Keratinocyte (primary cell): ENCODE data around the gene DMD. TPM values are rescaled to one million over a fixed set of nuclear protein-coding genes. Genes with fewer than 3 reads are reported as not detected.
A peak's percentile ranks its signal among the peaks of the same experiment; 100 is the strongest.

ENCODE experiments used
- DNase-seq: peaks from one replicate; pipeline ENCODE4 v3.0.0-alpha.2; 2011; ENCODE audit warnings: low read depth, missing footprints, low spot score
- FAIRE-seq: peaks from 2 replicates; lab custom pipeline; 2011; peaks lifted over from hg19 to GRCh38; lab: Jason Lieb, UNC
- H2AFZ ChIP-seq: 2 replicates; pipeline ENCODE4 v1.6.0; 2012; ENCODE audit warnings: low read length, control low read depth, inconsistent platforms; ENCODE audit not compliant: control insufficient read depth
- H3K27ac ChIP-seq: 2 replicates; pipeline ENCODE4 v1.5.1; 2011; ENCODE audit warnings: low read length; ENCODE audit not compliant: control insufficient read depth, insufficient read depth
- H3K27me3 ChIP-seq: 3 replicates; pipeline ENCODE4 v1.6.0; 2011; ENCODE audit warnings: low read length; ENCODE audit not compliant: control insufficient read depth, insufficient read depth; ENCODE audit errors: extremely low read depth
- H3K36me3 ChIP-seq, 2 experiments: 2 replicates in 1 of 2; 3 replicates in 1 of 2; pipeline ENCODE4 v1.5.1; 2011; ENCODE audit warnings: low read length in 2 of 2, mild to moderate bottlenecking in 1 of 2; ENCODE audit not compliant: control insufficient read depth in 2 of 2, insufficient read depth in 2 of 2; ENCODE audit errors: extremely low read depth in 1 of 2
- H3K4me1 ChIP-seq: 3 replicates; pipeline ENCODE4 v1.5.1; 2011; ENCODE audit warnings: low read length; ENCODE audit not compliant: control insufficient read depth, insufficient read depth; ENCODE audit errors: extremely low read depth
- H3K4me2 ChIP-seq: 3 replicates; pipeline ENCODE4 v1.6.0; 2011; ENCODE audit warnings: low read depth, low read length; ENCODE audit not compliant: control insufficient read depth, insufficient read depth; ENCODE audit errors: extremely low read depth
- H3K4me3 ChIP-seq, 3 experiments: fragments of 200-600 bp in 1 of 3; sonication (generic) in 1 of 3; 2 replicates in 2 of 3; 3 replicates in 1 of 3; pipeline ENCODE4 v1.5.1; 2011 to 2016; ENCODE audit warnings: low read length in 3 of 3, mild to moderate bottlenecking in 3 of 3, control low read depth in 2 of 3, inconsistent platforms in 1 of 3, low read depth in 1 of 3, mixed read lengths in 1 of 3, mixed run types in 1 of 3, moderate library complexity in 1 of 3; ENCODE audit not compliant: control insufficient read depth in 2 of 3, insufficient read depth in 2 of 3; ENCODE audit errors: extremely low read depth in 1 of 3
- H3K79me2 ChIP-seq: 2 replicates; pipeline ENCODE4 v1.6.0; 2012; ENCODE audit warnings: low read length; ENCODE audit not compliant: control insufficient read depth, insufficient read depth
- H3K9ac ChIP-seq: 3 replicates; pipeline ENCODE4 v1.6.0; 2011; ENCODE audit warnings: low read length; ENCODE audit not compliant: control insufficient read depth, insufficient read depth; ENCODE audit errors: extremely low read depth
- H3K9me1 ChIP-seq: 3 replicates; pipeline ENCODE4 v1.6.0; 2011; ENCODE audit warnings: low read length; ENCODE audit not compliant: control insufficient read depth, insufficient read depth; ENCODE audit errors: extremely low read depth
- H3K9me3 ChIP-seq: 2 replicates; pipeline ENCODE4 v1.5.1; 2012; ENCODE audit warnings: low read depth, low read length; ENCODE audit not compliant: control insufficient read depth
- H4K20me1 ChIP-seq: 3 replicates; pipeline ENCODE4 v1.6.0; 2011; ENCODE audit warnings: low read length; ENCODE audit not compliant: control insufficient read depth, insufficient read depth; ENCODE audit errors: extremely low read depth
- CTCF ChIP-seq, 3 experiments: IDR thresholded peaks in 1 of 3; conservative IDR thresholded peaks in 1 of 3; optimal IDR thresholded peaks in 1 of 3; 2 replicates in 2 of 3; 3 replicates in 1 of 3; pipeline versions ENCODE3 to v1.5.1; 2011; ENCODE audit warnings: low read length in 3 of 3, mild to moderate bottlenecking in 3 of 3, moderate library complexity in 2 of 3, control low read depth in 1 of 3, inconsistent platforms in 1 of 3; ENCODE audit not compliant: insufficient read depth in 2 of 3; ENCODE audit errors: extremely low read depth in 1 of 3
- EZH2 ChIP-seq: IDR thresholded peaks from one replicate; pipeline ENCODE4 v1.6.1; 2012; ENCODE audit warnings: inconsistent platforms, mild to moderate bottlenecking, low read length, moderate library complexity
- dilution Hi-C: fragments of 300-500 bp; cut with MboI; formaldehyde crosslinking; loops from one replicate; pipeline ENCODE4 v1.7.0; 2020; ENCODE audit warnings: low sequenced_read_pairs; ENCODE audit not compliant: extremely low pct_ligation_motif_present
- polyA plus RNA-seq, 5 experiments: library from polyadenylated mRNA; depleted of rRNA in 3 of 5; stranded (reverse) in 3 of 5; stranded (forward) in 1 of 5; unstranded in 1 of 5; fragments of >200 nt; gene quantifications; 1 replicate in 1 of 5; 2 replicates in 3 of 5; 3 replicates in 1 of 5; pipeline versions ENCODE4 v1.2.1 to v1.2.3, GENCODE V29; 2011 to 2012; ENCODE audit warnings: missing spikeins in 2 of 5, low read depth in 1 of 5, low replicate concordance in 1 of 5

Gene DMD
- polyA plus RNA-seq, 1 donor (not counting 4 experiments of a cell fraction or from before 2014, with no cell fraction given) = 8.9 TPM

DNA sequence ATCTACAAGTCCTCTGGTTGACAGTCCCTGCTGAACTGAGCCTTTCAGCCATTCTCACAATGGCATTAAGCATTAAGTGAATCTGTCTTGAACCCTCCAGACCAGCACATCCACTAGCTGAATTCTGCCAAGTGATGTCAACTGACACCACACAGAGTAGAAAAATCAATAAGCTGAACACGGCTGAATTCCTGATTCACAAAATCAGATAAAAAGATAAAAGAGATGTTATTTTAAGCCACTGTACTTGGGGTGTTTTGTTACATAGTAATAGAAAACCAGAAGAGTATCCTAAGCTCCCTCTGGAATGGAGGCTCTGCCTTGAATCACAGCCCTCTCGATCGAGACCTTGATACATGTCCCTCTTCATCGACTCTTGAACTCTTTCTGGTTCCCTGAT, 336.5 kb downstream of the DMD start:
- no peak overlapping the region for H3K4me2 ChIP-seq
- no peak for TF ChIP-seq EZH2
- TF ChIP-seq CTCF (optimal IDR thresholded peaks at IDR 0.05 in 1 of 3, IDR thresholded peaks at IDR 0.05 in 1 of 3, conservative IDR thresholded peaks at IDR 0.05 in 1 of 3; ENCODE audit: extremely low read depth in 1 of 3, insufficient read depth in 2 of 3, low read length in 3 of 3) = no peak
- no peak overlapping the region for H3K4me3 ChIP-seq
- no peak for DNase-seq
- H3K4me1 ChIP-seq = peaks cover 8% of the 10 kb centered on the region
- no peak for FAIRE-seq
- H3K9me1 ChIP-seq = no peaks in the 10 kb centered on the region
- no peak overlapping the region for H3K27ac ChIP-seq
- no peaks in the 10 kb centered on the region for H3K27me3 ChIP-seq
- H2AFZ ChIP-seq = no peak overlapping the region
- H3K36me3 ChIP-seq = no peaks in the 10 kb centered on the region
- no peak overlapping the region for H3K9ac ChIP-seq
- H3K79me2 ChIP-seq = no peaks in the 10 kb centered on the region
- dilution Hi-C loops = no loop called here
- H4K20me1 ChIP-seq = no peaks in the 10 kb centered on the region
- H3K9me3 ChIP-seq = no peaks in the 10 kb centered on the region

DNA sequence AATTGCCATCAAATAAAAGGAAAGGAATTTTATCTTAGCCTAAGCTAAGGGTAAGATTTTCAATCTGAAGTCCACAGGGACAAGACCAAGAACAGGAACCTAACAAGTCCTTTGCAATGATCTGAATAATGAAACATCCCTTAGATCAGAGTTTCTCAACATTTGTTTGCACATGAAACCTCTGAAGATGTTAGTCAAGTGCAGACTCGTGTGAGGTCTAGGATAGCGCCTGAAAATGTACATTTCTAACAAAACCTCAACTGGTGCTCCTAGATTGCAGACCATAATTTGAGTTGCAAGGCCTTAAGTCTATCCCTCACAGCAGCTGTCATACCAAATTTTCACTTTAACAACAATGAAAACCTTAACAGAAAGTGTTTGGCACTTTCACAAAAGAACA, 337.6 kb downstream of the DMD start:
- Histone ChIP-seq H3K36me3 (no peaks in the 10 kb centered on the region), H3K27me3 (no peaks in the 10 kb centered on the region), H3K79me2 (no peaks in the 10 kb centered on the region), H4K20me1 (no peaks in the 10 kb centered on the region), H3K4me1 (peaks cover 8% of the 10 kb centered on the region), H3K9ac (no peak overlapping the region), H3K4me2 (no peak overlapping the region), H3K9me3 (no peaks in the 10 kb centered on the region), H3K9me1 (no peaks in the 10 kb centered on the region), H3K27ac (no peak overlapping the region), H3K4me3 (no peak overlapping the region), H2AFZ (no peak overlapping the region)
- no peak for TF ChIP-seq EZH2
- no peak for DNase-seq
- dilution Hi-C loops = no loop called here
- no peak for FAIRE-seq

GRCh38 chrX:32871636-32872035, 339.7 kb downstream of the DMD start:
- no peaks in the 10 kb centered on the region for H4K20me1 ChIP-seq
- dilution Hi-C loops = no loop called here
- no peak overlapping the region for H3K4me3 ChIP-seq
- H3K27me3 ChIP-seq = no peaks in the 10 kb centered on the region
- H3K36me3 ChIP-seq = no peaks in the 10 kb centered on the region
- no peak overlapping the region for H3K9ac ChIP-seq
- DNase-seq = peak; percentile 4
- peak overlapping the region; percentile 25 for H3K27ac ChIP-seq
- no peak overlapping the region for H2AFZ ChIP-seq
- H3K9me1 ChIP-seq = no peaks in the 10 kb centered on the region
- no peaks in the 10 kb centered on the region for H3K9me3 ChIP-seq
- TF ChIP-seq EZH2 (no peak), CTCF (optimal IDR thresholded peaks at IDR 0.05 in 1 of 3, IDR thresholded peaks at IDR 0.05 in 1 of 3, conservative IDR thresholded peaks at IDR 0.05 in 1 of 3; ENCODE audit: extremely low read depth in 1 of 3, insufficient read depth in 2 of 3, low read length in 3 of 3) (no peak)
- no peaks in the 10 kb centered on the region for H3K79me2 ChIP-seq
- H3K4me2 ChIP-seq = peak overlapping the region; percentile 8
- H3K4me1 ChIP-seq = peaks cover 3% of the 10 kb centered on the region
- no peak for FAIRE-seq
